DND-41 (cell line): Measurements from ENCODE around the gene ERBB4.

ENCODE experiments used
- EZH2 ChIP-seq: IDR thresholded peaks from 3 replicates; pipeline ENCODE4 v1.6.1; 2012; ENCODE audit warnings: borderline replicate concordance, low read depth, mild to moderate bottlenecking, moderate library complexity, low read length, inconsistent platforms; ENCODE audit not compliant: severe bottlenecking
- TF ChIP-seq, protein P1 (sequence below): IDR thresholded peaks from 2 replicates; pipeline ENCODE4 v1.5.1; 2012; ENCODE audit warnings: borderline replicate concordance, low read length, moderate library complexity, mild to moderate bottlenecking; ENCODE audit not compliant: poor library complexity, severe bottlenecking; ENCODE audit errors: extremely low read depth

- TF ChIP-seq, protein P1, sequence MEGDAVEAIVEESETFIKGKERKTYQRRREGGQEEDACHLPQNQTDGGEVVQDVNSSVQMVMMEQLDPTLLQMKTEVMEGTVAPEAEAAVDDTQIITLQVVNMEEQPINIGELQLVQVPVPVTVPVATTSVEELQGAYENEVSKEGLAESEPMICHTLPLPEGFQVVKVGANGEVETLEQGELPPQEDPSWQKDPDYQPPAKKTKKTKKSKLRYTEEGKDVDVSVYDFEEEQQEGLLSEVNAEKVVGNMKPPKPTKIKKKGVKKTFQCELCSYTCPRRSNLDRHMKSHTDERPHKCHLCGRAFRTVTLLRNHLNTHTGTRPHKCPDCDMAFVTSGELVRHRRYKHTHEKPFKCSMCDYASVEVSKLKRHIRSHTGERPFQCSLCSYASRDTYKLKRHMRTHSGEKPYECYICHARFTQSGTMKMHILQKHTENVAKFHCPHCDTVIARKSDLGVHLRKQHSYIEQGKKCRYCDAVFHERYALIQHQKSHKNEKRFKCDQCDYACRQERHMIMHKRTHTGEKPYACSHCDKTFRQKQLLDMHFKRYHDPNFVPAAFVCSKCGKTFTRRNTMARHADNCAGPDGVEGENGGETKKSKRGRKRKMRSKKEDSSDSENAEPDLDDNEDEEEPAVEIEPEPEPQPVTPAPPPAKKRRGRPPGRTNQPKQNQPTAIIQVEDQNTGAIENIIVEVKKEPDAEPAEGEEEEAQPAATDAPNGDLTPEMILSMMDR, result no peak
- no peak for TF ChIP-seq EZH2
Observed at GRCh38 chr2:212254339-212254738, 284.3 kb downstream of the ERBB4 start.
